H1 (cell line): ENCODE data around the gene ZRANB1. TPM values are rescaled to one million over a fixed set of nuclear protein-coding genes. Genes with fewer than 3 reads are reported as not detected.
A peak's percentile ranks its signal among the peaks of the same experiment; 100 is the strongest.

ENCODE experiments used
- CTCF ChIA-PET: fragments of 300-600 bp; sonication (Branson Sonifier 250); formaldehyde crosslinking; loops from one replicate; lab custom pipeline; 2021; ENCODE audit not compliant: partially characterized antibody; lab: Charles Lee
- POLR2A ChIA-PET: fragments of 300-600 bp; sonication (Branson Sonifier 250); formaldehyde crosslinking; loops from one replicate; lab custom pipeline; 2021; ENCODE audit warnings: inconsistent platforms; ENCODE audit not compliant: partially characterized antibody; lab: Charles Lee
- DNase-seq, 2 experiments: peaks; one replicate each; pipeline versions ENCODE4 v3.0.0 to v3.0.0-alpha.2; 2010 to 2022; ENCODE audit warnings: low spot score in 2 of 2, low read depth in 1 of 2, mixed read lengths in 1 of 2
- FAIRE-seq: peaks from 2 replicates; lab custom pipeline; 2011; peaks lifted over from hg19 to GRCh38; lab: Jason Lieb, UNC
- H2AFZ ChIP-seq: 2 replicates; pipeline ENCODE4 v1.8.1; 2012; ENCODE audit warnings: low read length, inconsistent platforms
- H2AK5ac ChIP-seq: 2 replicates; pipeline ENCODE4 v1.6.1; 2013; ENCODE audit warnings: low read depth, low read length
- H2BK120ac ChIP-seq: replicated peaks from 2 replicates; pipeline ENCODE3; 2013; ENCODE audit warnings: low read depth, low read length, inconsistent platforms
- H2BK12ac ChIP-seq: 2 replicates; pipeline ENCODE4 v1.6.1; 2013; ENCODE audit warnings: low read depth, low read length
- H2BK15ac ChIP-seq: 2 replicates; pipeline ENCODE4 v1.6.1; 2013; ENCODE audit warnings: low read length
- H2BK20ac ChIP-seq: 2 replicates; pipeline ENCODE4 v1.6.1; 2013; ENCODE audit warnings: low read length
- H2BK5ac ChIP-seq: 2 replicates; pipeline ENCODE4 v1.6.1; 2013; ENCODE audit warnings: low read depth, low read length
- H3K14ac ChIP-seq: 2 replicates; pipeline ENCODE4 v1.6.1; 2013; ENCODE audit warnings: inconsistent platforms; ENCODE audit not compliant: insufficient read length
- H3K18ac ChIP-seq: 2 replicates; pipeline ENCODE4 v1.6.1; 2013; ENCODE audit warnings: low read length; ENCODE audit errors: extremely low read depth
- H3K23ac ChIP-seq: 2 replicates; pipeline ENCODE4 v1.6.1; 2013; ENCODE audit warnings: inconsistent platforms; ENCODE audit not compliant: insufficient read length
- H3K23me2 ChIP-seq: 2 replicates; pipeline ENCODE4 v1.6.1; 2013; ENCODE audit warnings: low read depth, low read length
- H3K27ac ChIP-seq: 2 replicates; pipeline ENCODE4 v1.6.1; 2011; ENCODE audit warnings: low read depth, low read length, inconsistent platforms
- H3K27me3 ChIP-seq, 4 experiments: replicated peaks in 1 of 4; 1 replicate in 1 of 4; 2 replicates in 3 of 4; pipeline versions ENCODE4 v1.6.1 to v1.8.1; 2011 to 2013; ENCODE audit warnings: low read length in 3 of 4, mild to moderate bottlenecking in 3 of 4, inconsistent platforms in 2 of 4, mixed read lengths in 2 of 4, moderate library complexity in 1 of 4; ENCODE audit not compliant: control insufficient read depth in 3 of 4, insufficient read depth in 3 of 4; ENCODE audit errors: extremely low read depth in 1 of 4
- H3K36me3 ChIP-seq, 4 experiments: 2 replicates each; pipeline versions ENCODE4 v1.6.1 to v1.8.1; 2011 to 2013; ENCODE audit warnings: mild to moderate bottlenecking in 4 of 4, low read length in 3 of 4, moderate library complexity in 2 of 4, control low read depth in 1 of 4, inconsistent platforms in 1 of 4; ENCODE audit not compliant: insufficient read depth in 4 of 4, control insufficient read depth in 2 of 4
- H3K4ac ChIP-seq: replicated peaks from 2 replicates; pipeline ENCODE3; 2013; ENCODE audit warnings: low read length, low read depth, mixed read lengths, inconsistent platforms; ENCODE audit not compliant: insufficient read length
- H3K4me1 ChIP-seq, 4 experiments: replicated peaks in 1 of 4; 1 replicate in 1 of 4; 2 replicates in 3 of 4; pipeline versions ENCODE4 v1.6.1 to v1.8.1; 2011 to 2013; ENCODE audit warnings: low read length in 3 of 4, inconsistent platforms in 2 of 4, mixed read lengths in 1 of 4; ENCODE audit not compliant: insufficient read depth in 4 of 4, control insufficient read depth in 3 of 4
- H3K4me2 ChIP-seq, 2 experiments: 2 replicates each; pipeline versions ENCODE4 v1.6.1 to v1.8.1; 2011 to 2013; ENCODE audit warnings: low read depth in 2 of 2, low read length in 2 of 2, control low read depth in 1 of 2, inconsistent platforms in 1 of 2, mild to moderate bottlenecking in 1 of 2; ENCODE audit not compliant: insufficient read depth in 1 of 2
- H3K4me3 ChIP-seq, 4 experiments: fragments of 200-600, 300-600 bp in 1 of 4; sonication (generic), shearing (Covaris generic), sonication (Bioruptor Twin) in 1 of 4; 2 replicates each; pipeline versions ENCODE4 v1.5.1 to v1.8.1; 2011 to 2016; ENCODE audit warnings: low read length in 4 of 4, low read depth in 3 of 4, control low read depth in 2 of 4, inconsistent platforms in 2 of 4, mild to moderate bottlenecking in 2 of 4, mixed read lengths in 1 of 4, moderate library complexity in 1 of 4; ENCODE audit not compliant: insufficient read depth in 2 of 4; ENCODE audit errors: extremely low read depth in 1 of 4
- H3K56ac ChIP-seq: replicated peaks from 2 replicates; pipeline ENCODE3; 2013; ENCODE audit warnings: low read depth, mild to moderate bottlenecking, mixed read lengths, low read length, inconsistent platforms; ENCODE audit not compliant: insufficient read length
- H3K79me1 ChIP-seq: 2 replicates; pipeline ENCODE4 v1.6.1; 2013; ENCODE audit warnings: low read depth, low read length, control low read depth
- H3K79me2 ChIP-seq, 2 experiments: 2 replicates each; pipeline versions ENCODE4 v1.6.1 to v1.8.1; 2012 to 2013; ENCODE audit warnings: low read length in 2 of 2, mild to moderate bottlenecking in 2 of 2, inconsistent platforms in 1 of 2; ENCODE audit not compliant: insufficient read depth in 2 of 2, control insufficient read depth in 1 of 2
- H3K9ac ChIP-seq, 4 experiments: replicated peaks in 1 of 4; 1 replicate in 1 of 4; 2 replicates in 3 of 4; pipeline versions ENCODE4 v1.6.1 to v1.8.1; 2011 to 2013; ENCODE audit warnings: low read depth in 3 of 4, low read length in 3 of 4, control low read depth in 2 of 4, mild to moderate bottlenecking in 2 of 4, moderate library complexity in 2 of 4, inconsistent platforms in 1 of 4; ENCODE audit errors: extremely low read depth in 1 of 4
- H3K9me3 ChIP-seq, 2 experiments: 2 replicates each; pipeline versions ENCODE4 v1.6.1 to v1.8.1; 2012 to 2013; ENCODE audit warnings: mild to moderate bottlenecking in 2 of 2, moderate library complexity in 2 of 2, control low read depth in 1 of 2, inconsistent platforms in 1 of 2, low read depth in 1 of 2, low read length in 1 of 2, mixed read lengths in 1 of 2; ENCODE audit not compliant: insufficient read depth in 2 of 2
- H4K20me1 ChIP-seq, 2 experiments: replicated peaks in 1 of 2; 2 replicates each; pipeline versions ENCODE3 to v1.8.1; 2011 to 2013; ENCODE audit warnings: inconsistent platforms in 2 of 2, low read length in 2 of 2, mild to moderate bottlenecking in 1 of 2; ENCODE audit not compliant: insufficient read depth in 2 of 2, control insufficient read depth in 1 of 2
- H4K5ac ChIP-seq: 2 replicates; pipeline ENCODE4 v1.6.1; 2013; ENCODE audit warnings: low read length, low read depth, mixed read lengths, inconsistent platforms; ENCODE audit not compliant: insufficient read length
- H4K8ac ChIP-seq: 2 replicates; pipeline ENCODE4 v1.8.0; 2013; ENCODE audit warnings: mild to moderate bottlenecking, moderate library complexity, low read length, inconsistent platforms; ENCODE audit not compliant: insufficient read depth; ENCODE audit errors: extremely low read depth
- H4K91ac ChIP-seq: replicated peaks from 2 replicates; pipeline ENCODE3; 2013; ENCODE audit warnings: low read length, mixed read lengths, inconsistent platforms; ENCODE audit not compliant: insufficient read length
- CBX5 ChIP-seq: fragments of 300-800, 300-1000 bp; sonication (generic); IDR thresholded peaks from 2 replicates; pipeline ENCODE4 v1.7.1; 2016; ENCODE audit warnings: antibody characterized with exemption, low read length, low read depth
- CTCF ChIP-seq, 3 experiments: IDR thresholded peaks; 1 replicate in 2 of 3; 2 replicates in 1 of 3; pipeline versions ENCODE4 v1.5.1 to v1.6.1; 2011; ENCODE audit warnings: low read length in 3 of 3, mild to moderate bottlenecking in 3 of 3, inconsistent platforms in 2 of 3, low read depth in 1 of 3, moderate library complexity in 1 of 3; ENCODE audit not compliant: insufficient read depth in 1 of 3; ENCODE audit errors: control extremely low read depth in 1 of 3
- JUN ChIP-seq: IDR thresholded peaks from 2 replicates; pipeline ENCODE4 v1.6.1; 2011; ENCODE audit warnings: low read depth, mild to moderate bottlenecking, improper control_type of control experiment, low read length
- KDM1A ChIP-seq: fragments of 200-600, 300-600 bp; sonication (generic); IDR thresholded peaks from 2 replicates; pipeline ENCODE4 v1.7.1; 2016; ENCODE audit warnings: mild to moderate bottlenecking, low read length, borderline replicate concordance
- RNF2 ChIP-seq: fragments of 200-900, 300-1000 bp; sonication (generic); IDR thresholded peaks from 2 replicates; pipeline ENCODE4 v1.7.1; 2016; ENCODE audit warnings: borderline replicate concordance, low read depth, mild to moderate bottlenecking, antibody characterized with exemption, low read length; ENCODE audit not compliant: poor library complexity, severe bottlenecking; ENCODE audit errors: missing control alignments
- SIX5 ChIP-seq: IDR thresholded peaks from 2 replicates; pipeline ENCODE4 v1.6.1; 2011; ENCODE audit warnings: mild to moderate bottlenecking, low read depth, low read length
- SP1 ChIP-seq: IDR thresholded peaks from 2 replicates; pipeline ENCODE4 v1.6.1; 2011; ENCODE audit warnings: low read depth, low read length
- TAF1 ChIP-seq: IDR thresholded peaks from 2 replicates; pipeline ENCODE4 v1.6.1; 2011; ENCODE audit warnings: mild to moderate bottlenecking, low read depth, low read length
- WGBS, 2 experiments: shearing (Covaris generic) in 1 of 2; methylation state at CpG; one replicate each; pipeline versions ENCODE4 v1.1.6 to v1.1.7; 2013 to 2015; ENCODE audit warnings: low lambda C conversion rate in 2 of 2, mixed read lengths in 2 of 2, inconsistent platforms in 1 of 2, low coverage in 1 of 2, missing lambda C conversion rate in 1 of 2; ENCODE audit not compliant: insufficient replicate concordance in 2 of 2, insufficient coverage in 1 of 2, insufficient read length in 1 of 2; ENCODE audit errors: extremely low coverage in 1 of 2, missing lambda C conversion rate in 1 of 2; 5-methylcytosine and 5-hydroxymethylcytosine counted together
- polyA plus RNA-seq, 7 experiments: library from polyadenylated mRNA; depleted of rRNA in 3 of 7; stranded (reverse) in 5 of 7; unstranded in 2 of 7; fragments of >200 nt in 5 of 7; fragments of 200-250 nt in 2 of 7; gene quantifications; 1 replicate in 5 of 7; 2 replicates in 1 of 7; 4 replicates in 1 of 7; pipeline versions ENCODE4 v1.2.1 to v1.2.3, GENCODE V29; 2011 to 2013; ENCODE audit warnings: missing spikeins in 2 of 7, mixed read lengths in 2 of 7
- total RNA-seq: library from RNA; stranded (reverse); fragmentation: NEBNext Ultra II Directional; extraction: Animal tissue kit (Norgen Biotek cat#: 25700); gene quantifications from 2 replicates; pipeline ENCODE4 v1.2.1, GENCODE V29; 2021

ZRANB1 gene
- total and polyA plus RNA-seq, 2 of the 8 experiments (the other 6 are each of a cell fraction or from before 2014, with no cell fraction given), result 6.1 to 19.9 TPM

GRCh38 chr10:125005312-125006187 is 63.6 kb downstream of the ZRANB1 start:
- H4K5ac ChIP-seq, result no peak overlapping the region
- no peak overlapping the region for H3K4ac ChIP-seq
- peaks cover 0 to 14% (median 6%) of the 10 kb centered on the region in 4 experiments; a peak in 5 of 7 replicates for H3K4me1 ChIP-seq
- H4K91ac ChIP-seq, result no peak overlapping the region
- H4K8ac ChIP-seq, result peak overlapping the region; percentile 28; the same call in 1 of the 2 replicates
- H3K9me3 ChIP-seq, result no peaks in the 10 kb centered on the region
- FAIRE-seq, result no peak
- H3K27ac ChIP-seq, result no peak overlapping the region
- no peak overlapping the region for H2BK20ac ChIP-seq
- H3K79me1 ChIP-seq, result peaks cover 31% of the 10 kb centered on the region
- no peak overlapping the region for H2BK15ac ChIP-seq
- H2BK12ac ChIP-seq, result no peak overlapping the region
- no peaks in the 10 kb centered on the region for H3K23me2 ChIP-seq
- no peaks in the 10 kb centered on the region for H3K27me3 ChIP-seq
- no peak overlapping the region for H2BK120ac ChIP-seq
- no peak overlapping the region for H3K14ac ChIP-seq
- TF ChIP-seq RNF2, result no peak
- no peak for TF ChIP-seq CTCF (IDR thresholded peaks at IDR 0.05; ENCODE audit: control extremely low read depth in 1 of 3, insufficient read depth in 1 of 3, low read depth in 1 of 3, low read length in 3 of 3)
- TF ChIP-seq KDM1A, result no peak
- no peak for TF ChIP-seq SP1
- TF ChIP-seq JUN, result no peak
- TF ChIP-seq CBX5, result no peak
- no peak for TF ChIP-seq TAF1
- no peak for TF ChIP-seq SIX5
- TF ChIP-seq, all 59 proteins: peak for 0
- ChIA-PET CTCF (interaction anchor here (0.9 to 1.4 kb wide), 2 partner anchors 22 to 43 kb away, joined by 3 to 4 read pairs; no protein-coding TSS in a partner anchor), POLR2A (no interaction called here)
- Histone ChIP-seq H3K18ac (no peak overlapping the region), H3K79me2 (peaks cover 0 to 81% of the 10 kb centered on the region in 2 experiments; a peak in 2 of 4 replicates), H3K4me3 (no peak overlapping the region), H2BK5ac (0 out of 2 replicates have a peak overlapping the region, but pooled peaks have one; percentile 35), H3K4me2 (no peak overlapping the region), H3K36me3 (peaks cover 11 to 64% (median 22%) of the 10 kb centered on the region in 4 experiments; a peak in 7 of 8 replicates), H4K20me1 (peaks cover 45 to 61% of the 10 kb centered on the region in 2 experiments), H3K23ac (no peak overlapping the region), H2AFZ (no peak overlapping the region), H2AK5ac (no peak overlapping the region), H3K56ac (no peak overlapping the region), H3K9ac (no peak overlapping the region)
- DNase-seq, result no peak
- 93% methylated on average over 32 of the region's 36 CpGs; no CpG with 5 or more reads in 1 of the 2 experiments for WGBS, 2 experiments
